Stimulated activated CD4-positive, alpha-beta T cell treated with anti-CD3 and anti-CD28 coated beads, Interleukin-2, amount 100 ng/mL, for 48 hours (primary cell): ENCODE results near the gene SCTR.

Experiments used
- DNase-seq, 2 donors: peaks; one replicate each; pipeline ENCODE4 v3.0.0-alpha.2; 2020

Gene SCTR

DNA sequence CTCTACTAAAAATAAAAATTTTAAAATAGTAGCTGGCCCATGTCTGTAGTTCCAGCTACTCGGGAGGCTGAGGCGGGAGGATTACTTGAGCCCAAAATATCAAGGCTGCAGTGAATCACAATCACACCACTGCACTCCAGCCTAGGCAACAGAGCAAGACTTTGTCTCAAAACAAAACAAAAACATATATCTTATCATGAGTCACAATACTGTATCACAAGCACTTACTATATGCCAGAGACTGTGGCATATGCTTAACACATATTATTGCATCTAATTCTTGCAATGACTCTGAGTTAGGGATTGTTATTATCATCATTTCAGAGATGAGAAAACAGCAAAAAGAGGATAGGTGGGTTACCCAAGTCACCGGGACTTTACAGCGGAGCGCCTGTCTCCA lies 122.2 kb downstream of the SCTR start:
- no peak for DNase-seq

DNA sequence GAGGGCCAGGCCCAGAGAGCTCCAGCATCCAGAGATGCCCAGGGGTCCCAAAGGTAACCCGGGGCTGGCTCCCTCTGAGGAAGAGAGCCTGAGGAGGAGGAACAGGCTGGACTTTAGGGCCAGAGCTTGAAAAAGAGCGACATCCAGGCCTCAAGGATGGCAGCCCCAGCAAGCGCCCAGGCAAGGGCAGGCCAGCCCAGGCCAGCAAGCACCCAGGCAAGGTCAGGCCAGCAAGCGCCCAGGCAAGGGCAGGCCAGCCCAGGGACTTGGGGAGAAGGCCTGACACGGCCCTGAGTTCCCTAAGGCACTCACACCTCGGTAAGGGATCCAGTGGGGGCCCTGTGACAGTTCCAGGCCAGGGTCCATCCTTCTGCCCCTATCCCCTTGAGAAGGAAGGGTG lies 127.1 kb downstream of the SCTR start:
- no peak for DNase-seq

DNA sequence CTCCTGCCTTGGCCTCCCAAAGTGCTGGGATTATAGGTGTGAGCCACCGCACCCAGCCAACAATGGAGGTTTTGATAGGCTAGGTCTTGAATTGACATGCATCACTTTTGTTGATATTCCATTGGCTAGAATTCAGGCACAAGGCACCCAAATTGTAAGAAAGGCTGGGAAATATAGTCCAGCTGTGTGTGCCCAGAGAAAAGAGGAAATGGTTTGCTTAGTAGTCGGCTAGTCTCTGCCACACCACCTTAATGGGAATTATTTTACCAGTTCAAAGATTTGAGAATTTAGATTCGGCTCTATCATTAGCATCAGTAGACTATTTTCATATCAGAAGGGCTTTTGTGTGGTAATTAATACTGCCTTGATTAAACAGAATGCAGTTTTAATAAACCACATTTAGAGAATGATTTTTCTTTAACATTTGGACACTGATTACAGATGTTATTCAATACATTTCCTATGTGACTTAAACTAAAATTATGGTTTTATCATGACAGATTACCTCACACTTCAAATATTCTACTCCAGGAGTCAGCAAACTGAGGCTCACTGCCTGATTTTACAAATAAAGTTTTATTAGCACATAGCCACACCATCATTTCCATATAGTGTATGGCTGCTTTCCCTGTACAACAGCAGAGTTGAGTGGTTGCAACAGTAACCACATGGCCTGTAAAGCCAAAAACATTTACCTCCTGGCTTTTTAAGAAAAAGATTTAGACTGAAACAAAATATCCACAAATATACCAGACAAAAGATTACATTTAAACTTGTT lies 130.1 kb downstream of the SCTR start:
- no peak for DNase-seq
